ENCODE data around the gene DMD. TPM values are rescaled to one million over a fixed set of nuclear protein-coding genes. Genes with fewer than 3 reads are reported as not detected.

The DMD gene
- total and polyA plus RNA-seq, 2 of the 13 experiments (the other 11 are each of a cell fraction or from before 2014, with no cell fraction given), result 17.6 to 25.9 TPM

DNA sequence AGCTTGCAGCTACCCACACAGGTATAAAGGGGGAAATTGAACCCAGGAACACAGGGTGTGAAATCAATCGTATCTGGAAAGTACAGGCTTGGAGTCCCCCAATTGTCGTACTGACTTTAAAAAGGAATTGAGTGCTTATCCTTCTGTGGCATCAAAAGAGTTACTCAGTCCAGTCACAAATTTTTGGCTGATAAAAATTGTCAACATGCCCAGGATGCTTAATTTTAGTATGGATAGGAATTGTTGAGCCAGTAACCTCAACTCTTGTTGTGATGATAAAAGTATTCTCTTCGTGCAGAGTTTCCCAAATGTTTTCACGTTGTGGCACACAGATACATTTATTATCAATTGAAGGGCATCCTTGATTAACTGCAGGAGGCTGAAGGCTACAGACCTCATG is 2096.0 kb downstream of the DMD start:
- no peaks in the 10 kb centered on the region for H3K27me3 ChIP-seq (ENCODE audit: control insufficient read depth in 1 of 2, insufficient read depth in 2 of 2, low read length in 2 of 2)
- ATAC-seq, result no peak
- FAIRE-seq, result no peak
- no peak overlapping the region for H2AFZ ChIP-seq (ENCODE audit: low read length)
- WGBS (ENCODE audit: low lambda C conversion rate), result 69% methylated on average over 4 of the region's 4 CpGs
- H3K9me3 ChIP-seq (ENCODE audit: low read length), result no peaks in the 10 kb centered on the region
- TF ChIP-seq ZFP36L1 (CRISPR knock-in tag; IDR thresholded peaks at IDR 0.05) (no peak), ATF7 (IDR thresholded peaks at IDR 0.05) (no peak), ATF7 (CRISPR knock-in tag; IDR thresholded peaks at IDR 0.05) (no peak), GTF3A (CRISPR knock-in tag; conservative IDR thresholded peaks at IDR 0.05) (no peak), IKZF1 (IDR thresholded peaks at IDR 0.05) (no peak), TCF7L2 (IDR thresholded peaks at IDR 0.05; ENCODE audit: low read depth, low read length) (no peak), TBL1XR1 (IDR thresholded peaks at IDR 0.05; ENCODE audit: borderline replicate concordance, low read length, partially characterized antibody) (no peak), TEAD2 (CRISPR knock-in tag; IDR thresholded peaks at IDR 0.05) (no peak), ZNF629 (CRISPR knock-in tag; conservative IDR thresholded peaks at IDR 0.05) (no peak), THAP9 (CRISPR knock-in tag; IDR thresholded peaks at IDR 0.05; ENCODE audit: borderline replicate concordance) (no peak), HNF4G (IDR thresholded peaks at IDR 0.05; ENCODE audit: borderline replicate concordance, low read depth, low read length) (no peak), HNF4G (CRISPR knock-in tag; IDR thresholded peaks at IDR 0.05; ENCODE audit: borderline replicate concordance, low read depth) (no peak)
- H3K4me2 ChIP-seq (ENCODE audit: low read depth, low read length), result no peak overlapping the region
- no TSS peak for BruUV-seq (replicated peaks)
- no peak overlapping the region for H3K27ac ChIP-seq (ENCODE audit: extremely low read length, insufficient read depth, low read length)
- POLR2A ChIA-PET, result no interaction called here
- in situ Hi-C loops (cut with HindIII; ENCODE audit: extremely low pct_ligation_motif_present, low pct_unique_long_range_greater_than_20kb), result no loop called here
- no peaks in the 10 kb centered on the region for H3K79me2 ChIP-seq (ENCODE audit: insufficient read depth, low read length)
- DNase-seq (ENCODE audit: low spot score), result no peak
- no peaks in the 10 kb centered on the region for H3K4me1 ChIP-seq (ENCODE audit: insufficient read depth, low read length)
- H4K20me1 ChIP-seq (ENCODE audit: insufficient read depth, low read length), result no peaks in the 10 kb centered on the region
- H3K4me3 ChIP-seq (replicated peaks in 1 of 3; ENCODE audit: insufficient read depth in 1 of 3, low read depth in 2 of 3, low read length in 3 of 3), result no peak overlapping the region
- CTCF ChIA-PET (ENCODE audit: low intra/inter-chr PET ratio, low total read pairs), result no interaction called here
- intact Hi-C loops (cut with micrococcal nuclease; ENCODE audit: unreplicated experiment), result no loop called here
- H3K9ac ChIP-seq (ENCODE audit: insufficient read depth, low read depth, low read length), result no peak overlapping the region
- no peaks in the 10 kb centered on the region for H3K36me3 ChIP-seq (replicated peaks in 1 of 2; ENCODE audit: control insufficient read depth in 1 of 2, insufficient read depth in 2 of 2, low read length in 2 of 2)

All from HepG2 (cell line).